Keratinocyte (primary cell): ENCODE measurements around the gene SMAD3. TPM values are rescaled to one million over a fixed set of nuclear protein-coding genes. Genes with fewer than 3 reads are reported as not detected.

Source experiments
- DNase-seq: peaks from one replicate; pipeline ENCODE4 v3.0.0-alpha.2; 2011; ENCODE audit warnings: low read depth, missing footprints, low spot score
- FAIRE-seq: peaks from 2 replicates; lab custom pipeline; 2011; peaks lifted over from hg19 to GRCh38; lab: Jason Lieb, UNC
- H2AFZ ChIP-seq: 2 replicates; pipeline ENCODE4 v1.6.0; 2012; ENCODE audit warnings: low read length, control low read depth, inconsistent platforms; ENCODE audit not compliant: control insufficient read depth
- H3K27ac ChIP-seq: 2 replicates; pipeline ENCODE4 v1.5.1; 2011; ENCODE audit warnings: low read length; ENCODE audit not compliant: control insufficient read depth, insufficient read depth
- H3K27me3 ChIP-seq: 3 replicates; pipeline ENCODE4 v1.6.0; 2011; ENCODE audit warnings: low read length; ENCODE audit not compliant: control insufficient read depth, insufficient read depth; ENCODE audit errors: extremely low read depth
- H3K36me3 ChIP-seq, 2 experiments: 2 replicates in 1 of 2; 3 replicates in 1 of 2; pipeline ENCODE4 v1.5.1; 2011; ENCODE audit warnings: low read length in 2 of 2, mild to moderate bottlenecking in 1 of 2; ENCODE audit not compliant: control insufficient read depth in 2 of 2, insufficient read depth in 2 of 2; ENCODE audit errors: extremely low read depth in 1 of 2
- H3K4me1 ChIP-seq: 3 replicates; pipeline ENCODE4 v1.5.1; 2011; ENCODE audit warnings: low read length; ENCODE audit not compliant: control insufficient read depth, insufficient read depth; ENCODE audit errors: extremely low read depth
- H3K4me2 ChIP-seq: 3 replicates; pipeline ENCODE4 v1.6.0; 2011; ENCODE audit warnings: low read depth, low read length; ENCODE audit not compliant: control insufficient read depth, insufficient read depth; ENCODE audit errors: extremely low read depth
- H3K4me3 ChIP-seq, 3 experiments: fragments of 200-600 bp in 1 of 3; sonication (generic) in 1 of 3; 2 replicates in 2 of 3; 3 replicates in 1 of 3; pipeline ENCODE4 v1.5.1; 2011 to 2016; ENCODE audit warnings: low read length in 3 of 3, mild to moderate bottlenecking in 3 of 3, control low read depth in 2 of 3, inconsistent platforms in 1 of 3, low read depth in 1 of 3, mixed read lengths in 1 of 3, mixed run types in 1 of 3, moderate library complexity in 1 of 3; ENCODE audit not compliant: control insufficient read depth in 2 of 3, insufficient read depth in 2 of 3; ENCODE audit errors: extremely low read depth in 1 of 3
- H3K79me2 ChIP-seq: 2 replicates; pipeline ENCODE4 v1.6.0; 2012; ENCODE audit warnings: low read length; ENCODE audit not compliant: control insufficient read depth, insufficient read depth
- H3K9ac ChIP-seq: 3 replicates; pipeline ENCODE4 v1.6.0; 2011; ENCODE audit warnings: low read length; ENCODE audit not compliant: control insufficient read depth, insufficient read depth; ENCODE audit errors: extremely low read depth
- H3K9me1 ChIP-seq: 3 replicates; pipeline ENCODE4 v1.6.0; 2011; ENCODE audit warnings: low read length; ENCODE audit not compliant: control insufficient read depth, insufficient read depth; ENCODE audit errors: extremely low read depth
- H3K9me3 ChIP-seq: 2 replicates; pipeline ENCODE4 v1.5.1; 2012; ENCODE audit warnings: low read depth, low read length; ENCODE audit not compliant: control insufficient read depth
- H4K20me1 ChIP-seq: 3 replicates; pipeline ENCODE4 v1.6.0; 2011; ENCODE audit warnings: low read length; ENCODE audit not compliant: control insufficient read depth, insufficient read depth; ENCODE audit errors: extremely low read depth
- EZH2 ChIP-seq: IDR thresholded peaks from one replicate; pipeline ENCODE4 v1.6.1; 2012; ENCODE audit warnings: inconsistent platforms, mild to moderate bottlenecking, low read length, moderate library complexity
- dilution Hi-C: fragments of 300-500 bp; cut with MboI; formaldehyde crosslinking; loops from one replicate; pipeline ENCODE4 v1.7.0; 2020; ENCODE audit warnings: low sequenced_read_pairs; ENCODE audit not compliant: extremely low pct_ligation_motif_present
- polyA plus RNA-seq, 5 experiments: library from polyadenylated mRNA; depleted of rRNA in 3 of 5; stranded (reverse) in 3 of 5; stranded (forward) in 1 of 5; unstranded in 1 of 5; fragments of >200 nt; gene quantifications; 1 replicate in 1 of 5; 2 replicates in 3 of 5; 3 replicates in 1 of 5; pipeline versions ENCODE4 v1.2.1 to v1.2.3, GENCODE V29; 2011 to 2012; ENCODE audit warnings: missing spikeins in 2 of 5, low read depth in 1 of 5, low replicate concordance in 1 of 5
- TF ChIP-seq, protein P1 (sequence below), 3 experiments: IDR thresholded peaks in 1 of 3; conservative IDR thresholded peaks in 1 of 3; optimal IDR thresholded peaks in 1 of 3; 2 replicates in 2 of 3; 3 replicates in 1 of 3; pipeline versions ENCODE3 to v1.5.1; 2011; ENCODE audit warnings: low read length in 3 of 3, mild to moderate bottlenecking in 3 of 3, moderate library complexity in 2 of 3, control low read depth in 1 of 3, inconsistent platforms in 1 of 3; ENCODE audit not compliant: insufficient read depth in 2 of 3; ENCODE audit errors: extremely low read depth in 1 of 3

The SMAD3 gene
- polyA plus RNA-seq, 1 donor (not counting 4 experiments of a cell fraction or from before 2014, with no cell fraction given), result 33.7 TPM

DNA sequence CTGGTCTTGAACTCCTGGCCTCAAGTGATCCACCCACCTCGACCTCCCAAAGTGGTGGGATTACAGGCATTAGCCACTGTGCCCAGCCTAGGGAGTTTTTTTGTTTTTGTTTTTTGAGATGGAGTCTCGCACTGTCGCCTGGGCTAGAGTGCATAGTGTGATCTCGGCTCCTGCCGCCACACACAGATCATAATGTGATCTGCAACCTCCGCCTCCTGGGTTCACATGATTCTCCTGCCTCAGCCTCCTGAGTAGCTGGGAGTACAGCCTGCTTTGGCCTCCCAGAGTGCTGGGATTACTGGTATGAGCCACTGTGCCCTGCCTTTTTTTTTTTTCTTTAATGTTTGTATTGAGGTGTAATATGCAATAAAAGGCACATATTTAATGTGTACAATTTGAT lies 78.2 kb downstream of the SMAD3 start:
- H3K4me3 ChIP-seq, result no peak overlapping the region
- no peaks in the 10 kb centered on the region for H3K27me3 ChIP-seq
- TF ChIP-seq EZH2, result no peak
- TF ChIP-seq, protein P1, sequence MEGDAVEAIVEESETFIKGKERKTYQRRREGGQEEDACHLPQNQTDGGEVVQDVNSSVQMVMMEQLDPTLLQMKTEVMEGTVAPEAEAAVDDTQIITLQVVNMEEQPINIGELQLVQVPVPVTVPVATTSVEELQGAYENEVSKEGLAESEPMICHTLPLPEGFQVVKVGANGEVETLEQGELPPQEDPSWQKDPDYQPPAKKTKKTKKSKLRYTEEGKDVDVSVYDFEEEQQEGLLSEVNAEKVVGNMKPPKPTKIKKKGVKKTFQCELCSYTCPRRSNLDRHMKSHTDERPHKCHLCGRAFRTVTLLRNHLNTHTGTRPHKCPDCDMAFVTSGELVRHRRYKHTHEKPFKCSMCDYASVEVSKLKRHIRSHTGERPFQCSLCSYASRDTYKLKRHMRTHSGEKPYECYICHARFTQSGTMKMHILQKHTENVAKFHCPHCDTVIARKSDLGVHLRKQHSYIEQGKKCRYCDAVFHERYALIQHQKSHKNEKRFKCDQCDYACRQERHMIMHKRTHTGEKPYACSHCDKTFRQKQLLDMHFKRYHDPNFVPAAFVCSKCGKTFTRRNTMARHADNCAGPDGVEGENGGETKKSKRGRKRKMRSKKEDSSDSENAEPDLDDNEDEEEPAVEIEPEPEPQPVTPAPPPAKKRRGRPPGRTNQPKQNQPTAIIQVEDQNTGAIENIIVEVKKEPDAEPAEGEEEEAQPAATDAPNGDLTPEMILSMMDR (optimal IDR thresholded peaks at IDR 0.05 in 1 of 3, IDR thresholded peaks at IDR 0.05 in 1 of 3, conservative IDR thresholded peaks at IDR 0.05 in 1 of 3; ENCODE audit: extremely low read depth in 1 of 3, insufficient read depth in 2 of 3, low read length in 3 of 3), result no peak
- no peaks in the 10 kb centered on the region for H3K9me3 ChIP-seq
- peaks cover 0 to 3% of the 10 kb centered on the region in 2 experiments for H3K36me3 ChIP-seq
- no peak overlapping the region for H2AFZ ChIP-seq
- H3K79me2 ChIP-seq, result peaks cover 81% of the 10 kb centered on the region
- no peak overlapping the region for H3K9ac ChIP-seq
- dilution Hi-C loops, result no loop called here
- no peak for FAIRE-seq
- H3K27ac ChIP-seq, result peak overlapping the region; percentile 48
- H3K4me1 ChIP-seq, result peaks cover 73% of the 10 kb centered on the region
- DNase-seq, result no peak
- peaks cover 4% of the 10 kb centered on the region for H3K9me1 ChIP-seq
- no peak overlapping the region for H3K4me2 ChIP-seq
- H4K20me1 ChIP-seq, result no peaks in the 10 kb centered on the region

DNA sequence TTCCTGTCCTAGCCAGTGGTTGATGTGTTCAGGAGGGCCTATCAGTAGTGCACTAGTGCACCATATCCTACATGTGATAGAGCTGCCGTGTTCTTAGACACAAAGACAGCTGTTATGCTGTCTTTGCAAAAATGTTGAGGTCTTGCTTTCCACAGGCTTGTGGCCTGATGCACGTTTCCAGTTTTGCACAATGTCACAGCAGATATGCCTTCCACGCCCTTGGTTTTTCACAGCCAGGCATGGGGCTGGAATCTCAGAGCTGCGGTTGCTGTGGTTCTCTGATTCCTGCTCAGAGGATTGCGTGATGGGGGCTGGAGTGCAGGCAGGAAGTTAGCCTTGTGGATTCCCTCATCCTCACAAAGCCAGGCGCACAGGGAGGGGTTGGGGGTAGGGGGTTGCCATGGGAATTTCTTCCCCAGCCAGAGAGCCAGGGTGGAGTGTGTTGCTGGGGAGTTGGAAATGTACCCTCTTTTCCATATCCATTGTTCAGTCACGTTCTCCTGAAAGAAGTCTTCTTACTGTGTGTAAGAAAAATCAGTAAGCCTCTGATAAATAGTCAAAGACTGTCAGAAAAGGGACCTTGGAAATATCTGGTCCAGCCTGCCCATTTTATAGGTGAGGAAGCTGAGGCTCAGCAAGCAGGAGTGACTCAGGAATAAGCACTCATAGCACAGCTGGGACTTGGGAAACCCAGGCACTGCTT lies 79.4 kb downstream of the SMAD3 start:
- FAIRE-seq (peak; percentile 56), DNase-seq (no peak)
- H3K4me3 ChIP-seq, result no peak overlapping the region
- H3K27ac ChIP-seq, result peak overlapping the region; percentile 96
- no peaks in the 10 kb centered on the region for H4K20me1 ChIP-seq
- no peaks in the 10 kb centered on the region for H3K27me3 ChIP-seq
- TF ChIP-seq, protein P1 (optimal IDR thresholded peaks at IDR 0.05 in 1 of 3, IDR thresholded peaks at IDR 0.05 in 1 of 3, conservative IDR thresholded peaks at IDR 0.05 in 1 of 3; ENCODE audit: extremely low read depth in 1 of 3, insufficient read depth in 2 of 3, low read length in 3 of 3), result no peak
- no peak for TF ChIP-seq EZH2
- no peak overlapping the region for H2AFZ ChIP-seq
- peaks cover 6% of the 10 kb centered on the region for H3K9me1 ChIP-seq
- H3K9me3 ChIP-seq, result no peaks in the 10 kb centered on the region
- no peak overlapping the region for H3K9ac ChIP-seq
- H3K4me1 ChIP-seq, result peaks cover 82% of the 10 kb centered on the region
- dilution Hi-C loops, result no loop called here
- H3K36me3 ChIP-seq, result peaks cover 3 to 6% of the 10 kb centered on the region in 2 experiments
- H3K4me2 ChIP-seq, result peak overlapping the region; percentile 34
- H3K79me2 ChIP-seq, result peaks cover 81% of the 10 kb centered on the region
